Kidney tubule cell (primary cell): ENCODE results near the gene LRAT.
A peak's percentile ranks its signal among the peaks of the same experiment; 100 is the strongest.
"Not testable (repeated sequence)": the region's sequence is repeated elsewhere in the genome, so short reads cannot be mapped to it uniquely, and the experiment has no call there.

Experiments used
- DNase-seq: peaks from one replicate; pipeline ENCODE4 v3.0.0-alpha.2; 2018; ENCODE audit warnings: low spot score

LRAT gene

GRCh38 chr4:154743683-154744340 lies at the start of gene LRAT:
Gene LRAT (plus strand): TSS chr4:154744000. CDS start chr4:154744327, 327 bp downstream.
- peak; percentile 61 for DNase-seq

DNA sequence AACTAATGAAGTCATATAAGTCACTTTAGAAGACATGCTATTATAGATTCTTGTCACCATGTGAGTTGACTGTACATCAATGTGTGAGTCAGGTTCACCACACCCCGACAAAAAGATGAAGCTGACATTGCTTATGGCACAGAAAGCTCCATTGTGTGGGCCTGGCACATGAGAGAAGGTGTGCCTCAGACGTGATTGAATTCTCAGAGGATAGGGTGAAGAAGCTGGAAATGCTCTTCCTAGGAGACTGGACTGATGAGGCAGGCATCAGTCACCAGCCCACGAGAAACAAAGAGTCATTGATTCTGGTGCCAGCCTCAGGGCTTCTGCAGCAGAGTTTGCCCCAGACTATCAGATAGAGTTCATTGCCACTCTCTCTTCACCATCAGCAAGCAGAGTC lies 35.9 kb upstream of the LRAT start:
- DNase-seq: peak; percentile 74

GRCh38 chr4:154709550-154709949 lies 34.2 kb upstream of the LRAT start:
- DNase-seq: no peak

DNA sequence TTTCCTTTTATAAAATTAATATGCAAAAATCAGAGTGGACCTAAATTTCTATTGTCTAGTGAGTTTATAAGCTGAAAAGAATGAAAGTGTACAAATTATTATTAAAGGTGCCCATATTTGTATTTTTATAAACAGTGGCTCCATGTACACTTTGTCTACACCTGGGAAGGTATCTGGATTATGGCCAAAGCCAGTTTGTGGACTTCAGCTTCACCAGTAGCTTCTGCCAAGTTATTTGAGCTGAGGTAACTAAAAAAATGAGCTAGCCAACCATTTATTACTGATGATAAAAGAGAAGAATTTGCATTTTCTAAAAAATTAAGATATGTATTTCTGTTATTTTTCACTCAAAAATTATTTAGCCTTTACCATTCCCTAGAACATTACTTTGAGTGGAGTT lies 32.3 kb upstream of the LRAT start:
- no peak for DNase-seq

GRCh38 chr4:154714339-154715040 lies 29.3 kb upstream of the LRAT start:
- no peak for DNase-seq

GRCh38 chr4:154719087-154719486 lies 24.7 kb upstream of the LRAT start:
- DNase-seq: peak; percentile 65

DNA sequence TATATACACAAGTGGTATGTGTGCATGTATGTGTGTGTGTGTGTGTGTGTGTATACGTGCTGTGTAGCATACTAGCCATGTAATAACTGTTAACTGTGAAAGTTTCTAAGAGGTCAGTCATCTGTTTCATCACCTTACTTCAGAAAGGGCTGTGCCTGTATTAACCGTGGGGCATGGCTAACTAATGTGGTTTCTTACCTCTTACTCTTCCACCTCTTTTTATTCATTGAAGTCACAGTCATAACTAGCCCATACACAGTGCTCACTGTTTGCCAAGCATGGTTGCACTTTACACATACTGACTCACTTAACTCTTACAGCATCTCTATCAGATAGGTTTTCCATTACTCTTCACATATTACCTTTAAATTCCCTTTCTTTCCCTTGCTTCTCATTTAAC lies 23.7 kb upstream of the LRAT start:
- DNase-seq: peak; percentile 97

- no peak for DNase-seq
Measured at GRCh38 chr4:154720618-154721267, 23.1 kb upstream of the LRAT start.

DNA sequence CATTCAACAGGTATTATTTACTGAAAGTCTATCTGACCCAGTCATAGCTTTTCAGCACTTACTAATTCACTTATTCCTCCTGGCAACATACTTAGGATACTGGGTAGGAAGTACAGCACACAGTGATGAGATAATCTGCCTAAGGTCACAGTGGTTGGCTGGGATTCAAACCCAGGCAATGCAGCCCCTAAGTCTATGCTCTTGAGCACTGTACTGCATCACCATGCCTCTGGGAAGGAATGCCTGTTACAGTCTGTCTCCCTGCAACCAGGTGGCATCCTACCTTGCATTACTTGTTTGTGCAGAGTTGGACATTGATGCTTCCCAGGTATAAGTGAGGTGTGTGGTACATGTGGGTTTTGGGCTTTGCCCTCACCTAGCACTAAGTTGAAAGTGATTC lies 21.5 kb upstream of the LRAT start:
- peak; percentile 85 for DNase-seq

- not testable (repeated sequence) for DNase-seq
Measured at GRCh38 chr4:154723601-154724000, 20.2 kb upstream of the LRAT start.

DNA sequence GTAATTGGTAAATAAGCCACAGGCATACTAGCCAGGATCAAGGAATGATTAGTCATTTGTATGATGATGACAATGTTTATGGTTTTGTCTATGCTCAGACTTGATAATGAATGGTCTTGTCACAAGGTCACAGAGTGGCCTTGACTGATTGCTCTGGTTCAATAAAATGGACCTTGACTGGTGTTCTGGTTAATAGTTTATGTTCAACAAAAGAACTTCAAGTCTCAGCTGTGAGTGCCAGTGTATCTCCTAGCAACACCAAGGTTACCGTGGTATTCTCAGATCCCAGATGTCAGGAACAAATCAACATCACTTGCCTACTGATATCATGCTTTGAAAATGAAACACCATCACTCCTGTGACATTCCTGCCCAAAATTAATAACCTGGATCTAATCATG lies 16.3 kb upstream of the LRAT start:
- DNase-seq: peak; percentile 39

GRCh38 chr4:154731756-154732155 lies 12.0 kb upstream of the LRAT start:
- DNase-seq: peak; percentile 63

- DNase-seq: no peak
Measured at GRCh38 chr4:154732669-154733068, 11.1 kb upstream of the LRAT start.

- DNase-seq: no peak
Measured at GRCh38 chr4:154736770-154737169, 7.0 kb upstream of the LRAT start.

GRCh38 chr4:154738426-154738825 lies 5.4 kb upstream of the LRAT start:
- DNase-seq: peak; percentile 79

GRCh38 chr4:154739111-154739510 lies 4.7 kb upstream of the LRAT start:
- DNase-seq: peak; percentile 20

GRCh38 chr4:154740462-154740861 lies 3.3 kb upstream of the LRAT start:
- no peak for DNase-seq

- DNase-seq: no peak
Measured at GRCh38 chr4:154741131-154741665, 2.6 kb upstream of the LRAT start.

DNA sequence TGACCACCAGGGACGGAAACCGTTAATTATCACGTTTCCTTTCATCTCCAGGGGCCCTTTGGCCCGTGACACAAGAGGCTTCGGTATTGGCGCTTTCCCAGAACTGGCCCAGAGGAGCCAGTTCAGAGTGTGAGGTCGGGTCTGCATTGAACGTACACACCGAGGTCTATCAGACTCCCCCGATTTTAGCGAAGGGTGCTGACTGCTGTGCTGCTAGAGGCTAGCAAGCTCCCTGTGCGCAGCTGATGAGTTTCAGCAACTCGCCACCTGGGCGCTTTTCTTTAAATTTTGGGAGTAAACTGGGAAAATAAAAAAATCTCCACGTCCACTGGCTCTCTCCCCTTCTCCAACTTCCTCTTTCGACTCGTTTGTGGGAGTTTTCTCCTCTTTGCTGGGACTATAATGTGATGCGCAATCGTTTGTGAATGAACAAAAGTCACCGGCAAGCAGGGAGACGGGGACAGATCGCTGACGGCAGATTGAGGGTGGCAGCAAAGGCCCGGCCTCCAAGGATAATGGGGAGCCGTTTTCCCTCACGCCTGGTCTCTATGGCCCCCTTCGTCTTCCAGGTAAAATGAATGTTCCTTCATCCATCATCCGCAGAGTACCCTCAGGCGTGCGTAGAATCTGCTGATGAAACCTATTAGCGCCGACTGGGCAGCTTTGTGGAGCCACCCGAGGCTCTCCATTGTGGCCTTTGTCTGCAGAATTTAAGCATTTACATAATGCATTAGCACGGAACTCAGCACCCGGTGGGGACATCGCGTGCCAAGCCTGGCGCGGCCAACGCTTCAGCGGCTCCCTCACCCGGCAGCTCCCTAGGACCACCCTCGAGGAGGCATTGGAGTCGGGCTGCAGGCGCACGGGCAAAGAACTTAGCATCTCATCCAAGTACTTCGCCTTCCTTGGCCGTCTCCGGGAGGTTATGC lies 1.6 kb upstream of the LRAT start:
- DNase-seq: peak; percentile 17

GRCh38 chr4:154744341-154744926 lies 634 bp downstream of the LRAT start:
- no peak for DNase-seq

- DNase-seq: no peak
Measured at GRCh38 chr4:154757713-154758112, 13.9 kb downstream of the LRAT start.
